ENCODE results near the gene ATE1. TPM values are rescaled to one million over a fixed set of nuclear protein-coding genes. Genes with fewer than 3 reads are reported as not detected.

ATE1 gene
- total RNA-seq, 1 donor from 2014 or later, result 21.9 TPM

- no peak for DNase-seq (ENCODE audit: extremely low spot score in 2 of 2)
- Histone ChIP-seq H3K27ac (no peak overlapping the region), H3K9me3 (no peaks in the 10 kb centered on the region), H3K27me3 (no peaks in the 10 kb centered on the region), H3K4me1 (no peaks in the 10 kb centered on the region), H3K36me3 (no peaks in the 10 kb centered on the region), H3K4me3 (no peak overlapping the region)
- intact Hi-C loops (cut with DNase I), result no loop called here
- no peak for TF ChIP-seq POLR2AphosphoS5 (IDR thresholded peaks at IDR 0.05; ENCODE audit: insufficient read depth in 1 of 2, low read depth in 1 of 2)
- TF ChIP-seq POLR2A (IDR thresholded peaks at IDR 0.05), result no peak
- no peak for TF ChIP-seq CTCF (IDR thresholded peaks at IDR 0.05)
Measured at GRCh38 chr10:121813211-121813815, 114.5 kb downstream of the ATE1 start.

GRCh38 chr10:121812031-121812430 is 115.8 kb downstream of the ATE1 start:
- Histone ChIP-seq H3K27ac (no peak overlapping the region), H3K4me1 (no peaks in the 10 kb centered on the region), H3K27me3 (no peaks in the 10 kb centered on the region), H3K4me3 (no peak overlapping the region), H3K36me3 (no peaks in the 10 kb centered on the region), H3K9me3 (no peaks in the 10 kb centered on the region)
- no peak for DNase-seq (ENCODE audit: extremely low spot score in 2 of 2)
- TF ChIP-seq POLR2A (IDR thresholded peaks at IDR 0.05) (no peak), POLR2AphosphoS5 (IDR thresholded peaks at IDR 0.05; ENCODE audit: insufficient read depth in 1 of 2, low read depth in 1 of 2) (no peak), CTCF (IDR thresholded peaks at IDR 0.05) (no peak)
- intact Hi-C loops (cut with DNase I), result no loop called here

GRCh38 chr10:121811386-121811785 is 116.4 kb downstream of the ATE1 start:
- TF ChIP-seq POLR2A (IDR thresholded peaks at IDR 0.05) (no peak), POLR2AphosphoS5 (IDR thresholded peaks at IDR 0.05; ENCODE audit: insufficient read depth in 1 of 2, low read depth in 1 of 2) (no peak), CTCF (IDR thresholded peaks at IDR 0.05) (no peak)
- intact Hi-C loops (cut with DNase I), result no loop called here
- Histone ChIP-seq H3K9me3 (no peaks in the 10 kb centered on the region), H3K36me3 (no peaks in the 10 kb centered on the region), H3K4me3 (no peak overlapping the region), H3K4me1 (no peaks in the 10 kb centered on the region), H3K27ac (no peak overlapping the region), H3K27me3 (no peaks in the 10 kb centered on the region)
- no peak for DNase-seq (ENCODE audit: extremely low spot score in 2 of 2)

- Histone ChIP-seq H3K4me3 (no peak overlapping the region), H3K36me3 (no peaks in the 10 kb centered on the region), H3K9me3 (no peaks in the 10 kb centered on the region), H3K4me1 (no peaks in the 10 kb centered on the region), H3K27ac (no peak overlapping the region), H3K27me3 (no peaks in the 10 kb centered on the region)
- intact Hi-C loops (cut with DNase I), result no loop called here
- TF ChIP-seq POLR2AphosphoS5 (IDR thresholded peaks at IDR 0.05; ENCODE audit: insufficient read depth in 1 of 2, low read depth in 1 of 2), result no peak
- no peak for TF ChIP-seq CTCF (IDR thresholded peaks at IDR 0.05)
- TF ChIP-seq POLR2A (IDR thresholded peaks at IDR 0.05), result no peak
- DNase-seq (ENCODE audit: extremely low spot score in 2 of 2), result no peak
Measured at GRCh38 chr10:121808835-121809234, 119.0 kb downstream of the ATE1 start.

- H3K27me3 ChIP-seq, result no peaks in the 10 kb centered on the region
- DNase-seq (ENCODE audit: extremely low spot score in 2 of 2), result no peak
- no peak overlapping the region for H3K27ac ChIP-seq
- no peaks in the 10 kb centered on the region for H3K9me3 ChIP-seq
- H3K4me1 ChIP-seq, result peaks cover 10% of the 10 kb centered on the region
- no peak for TF ChIP-seq POLR2A (IDR thresholded peaks at IDR 0.05)
- no peak for TF ChIP-seq POLR2AphosphoS5 (IDR thresholded peaks at IDR 0.05; ENCODE audit: insufficient read depth in 1 of 2, low read depth in 1 of 2)
- no peak for TF ChIP-seq CTCF (IDR thresholded peaks at IDR 0.05)
- intact Hi-C loops (cut with DNase I), result no loop called here
- H3K36me3 ChIP-seq, result no peaks in the 10 kb centered on the region
- H3K4me3 ChIP-seq, result no peak overlapping the region
Measured at GRCh38 chr10:121804460-121804859, 123.4 kb downstream of the ATE1 start.

All from vagina (tissue), 2 donors.